SU-DHL-6 (cell line): ENCODE measurements around the gene EVPL.

Experiments
- H2AFZ ChIP-seq: fragments of 200-600 bp; sonication (generic); 2 replicates; pipeline ENCODE4 v1.6.1; 2014; ENCODE audit warnings: low read depth, mild to moderate bottlenecking, moderate library complexity, mixed read lengths, antibody characterized with exemption, low read length; ENCODE audit not compliant: severe bottlenecking
- H3F3A ChIP-seq: fragments of 200-600 bp; shearing (Covaris generic); 2 replicates; pipeline ENCODE4 v1.6.0; 2016; ENCODE audit warnings: antibody characterized with exemption, mild to moderate bottlenecking; ENCODE audit not compliant: insufficient read depth
- H3K27ac ChIP-seq: fragments of 200-600 bp; sonication (generic); 2 replicates; pipeline ENCODE4 v1.5.1; 2016; ENCODE audit warnings: low read depth, mild to moderate bottlenecking, low read length, moderate library complexity, mixed read lengths
- H3K27me3 ChIP-seq: fragments of 200-600 bp; sonication (generic), shearing (Covaris generic); 2 replicates; pipeline ENCODE4 v1.6.0; 2014; ENCODE audit warnings: mild to moderate bottlenecking, low read length
- H3K36me3 ChIP-seq: fragments of 200-600 bp; sonication (generic); 2 replicates; pipeline ENCODE4 v1.6.1; 2014; ENCODE audit warnings: mild to moderate bottlenecking, low read length, mixed read lengths
- H3K4me2 ChIP-seq: fragments of 300-600, 200-600 bp; shearing (Covaris generic), sonication (generic); 2 replicates; pipeline ENCODE4 v1.6.0; 2014; ENCODE audit warnings: low read length, low read depth, mild to moderate bottlenecking; ENCODE audit not compliant: poor library complexity, severe bottlenecking
- H3K4me3 ChIP-seq: fragments of 200-600 bp; sonication (generic); 2 replicates; pipeline ENCODE4 v1.5.1; 2014; ENCODE audit warnings: antibody characterized with exemption, low read length, mild to moderate bottlenecking, mixed read lengths; ENCODE audit not compliant: insufficient read depth, poor library complexity, severe bottlenecking
- H3K79me2 ChIP-seq: fragments of 200-600 bp; sonication (generic); 2 replicates; pipeline ENCODE4 v1.6.1; 2014; ENCODE audit warnings: mild to moderate bottlenecking, low read length, moderate library complexity; ENCODE audit not compliant: insufficient read depth
- H3K9ac ChIP-seq: fragments of 200-600 bp; sonication (generic); 2 replicates; pipeline ENCODE4 v1.7.0; 2014; ENCODE audit warnings: mild to moderate bottlenecking, low read length
- H3K9me2 ChIP-seq: fragments of 200-600 bp; sonication (generic); replicated peaks from 2 replicates; pipeline ENCODE4 v1.6.1; 2014; ENCODE audit warnings: low read length; ENCODE audit not compliant: insufficient read depth
- H3K9me3 ChIP-seq: fragments of 200-600 bp; sonication (generic); 2 replicates; pipeline ENCODE4 v1.6.1; 2014; ENCODE audit warnings: low read length, mixed read lengths; ENCODE audit not compliant: insufficient read depth
- H4K20me1 ChIP-seq: fragments of 200-600 bp; sonication (generic); 2 replicates; pipeline ENCODE4 v1.6.1; 2014; ENCODE audit warnings: low read depth, mild to moderate bottlenecking, antibody characterized with exemption, low read length, moderate library complexity, mixed read lengths
- CTCF ChIP-seq: fragments of 200-600 bp; sonication (generic); IDR thresholded peaks from one replicate; pipeline ENCODE4 v1.5.1; 2017; ENCODE audit warnings: antibody characterized with exemption, mild to moderate bottlenecking, low read length, moderate library complexity; ENCODE audit not compliant: insufficient read depth, poor library complexity, severe bottlenecking
- EZH2phosphoT487 ChIP-seq: fragments of 200-600 bp; sonication (generic), shearing (Covaris generic); conservative IDR thresholded peaks from 2 replicates; pipeline ENCODE4 v1.6.1; 2018; ENCODE audit warnings: mild to moderate bottlenecking, antibody characterized with exemption, low read length, moderate library complexity, mixed read lengths

Gene EVPL

GRCh38 chr17:76054112-76054476 is 27.0 kb upstream of the EVPL start:
- H4K20me1 ChIP-seq: no peaks in the 10 kb centered on the region
- TF ChIP-seq EZH2phosphoT487 (no peak), CTCF (no peak)
- no peaks in the 10 kb centered on the region for H3K27me3 ChIP-seq
- no peaks in the 10 kb centered on the region; the same call in 1 of the 2 replicates for H3F3A ChIP-seq
- no peak overlapping the region for H3K4me2 ChIP-seq
- no peaks in the 10 kb centered on the region for H3K9me3 ChIP-seq
- peaks cover 23% of the 10 kb centered on the region for H3K36me3 ChIP-seq
- no peak overlapping the region for H3K9ac ChIP-seq
- no peaks in the 10 kb centered on the region for H3K9me2 ChIP-seq
- H3K4me3 ChIP-seq: no peak overlapping the region
- H3K79me2 ChIP-seq: no peaks in the 10 kb centered on the region
- no peak overlapping the region for H3K27ac ChIP-seq
- H2AFZ ChIP-seq: no peak overlapping the region

GRCh38 chr17:76053246-76054111 is 26.4 kb upstream of the EVPL start:
- peaks cover 22% of the 10 kb centered on the region for H3K36me3 ChIP-seq
- no peaks in the 10 kb centered on the region; the same call in 1 of the 2 replicates for H3F3A ChIP-seq
- no peak overlapping the region for H2AFZ ChIP-seq
- no peaks in the 10 kb centered on the region for H3K27me3 ChIP-seq
- H3K9ac ChIP-seq: no peak overlapping the region
- TF ChIP-seq CTCF (no peak), EZH2phosphoT487 (no peak)
- H3K4me3 ChIP-seq: no peak overlapping the region
- no peaks in the 10 kb centered on the region for H3K9me2 ChIP-seq
- no peak overlapping the region for H3K27ac ChIP-seq
- H3K9me3 ChIP-seq: no peaks in the 10 kb centered on the region
- no peaks in the 10 kb centered on the region for H4K20me1 ChIP-seq
- no peak overlapping the region for H3K4me2 ChIP-seq
- no peaks in the 10 kb centered on the region for H3K79me2 ChIP-seq

GRCh38 chr17:76051561-76051960 is 24.5 kb upstream of the EVPL start:
- no peak overlapping the region for H3K4me2 ChIP-seq
- H4K20me1 ChIP-seq: no peaks in the 10 kb centered on the region
- no peaks in the 10 kb centered on the region for H3K9me2 ChIP-seq
- H3K27ac ChIP-seq: no peak overlapping the region
- no peak overlapping the region for H2AFZ ChIP-seq
- H3K79me2 ChIP-seq: no peaks in the 10 kb centered on the region
- H3K27me3 ChIP-seq: no peaks in the 10 kb centered on the region
- H3K4me3 ChIP-seq: no peak overlapping the region
- no peaks in the 10 kb centered on the region for H3K9me3 ChIP-seq
- H3F3A ChIP-seq: no peaks in the 10 kb centered on the region; the same call in 1 of the 2 replicates
- TF ChIP-seq EZH2phosphoT487: no peak
- TF ChIP-seq CTCF: no peak
- peaks cover 16% of the 10 kb centered on the region; the same call in 1 of the 2 replicates for H3K36me3 ChIP-seq
- no peak overlapping the region for H3K9ac ChIP-seq
